ENCODE measurements around the gene LRP2. TPM values are rescaled to one million over a fixed set of nuclear protein-coding genes. Genes with fewer than 3 reads are reported as not detected.

Gene LRP2
- total and polyA plus RNA-seq, 10 of the 15 experiments (the other 5 are each of a cell fraction or from before 2014, with no cell fraction given) = 0.01 to 0.19 (median 0.06) TPM; not detected in 5

DNA sequence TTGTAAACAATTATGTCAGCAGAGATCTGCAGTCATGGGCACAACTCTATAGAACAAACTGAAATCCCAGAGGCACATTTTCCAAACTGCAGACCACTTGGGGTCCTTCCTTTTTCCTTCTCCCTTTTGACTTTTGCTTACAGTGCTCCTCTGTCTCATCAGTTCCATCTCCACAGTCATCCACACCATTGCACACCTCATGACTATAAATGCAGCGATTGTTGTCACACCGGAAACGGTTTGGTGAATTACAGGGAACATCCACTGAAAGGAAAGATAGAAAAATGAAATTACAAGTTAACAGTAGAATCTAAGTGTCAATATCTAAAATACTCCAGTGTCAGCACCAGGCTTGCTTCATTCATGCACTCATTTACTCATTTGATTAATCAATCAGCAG, 196.5 kb downstream of the LRP2 start:
- RAD21 ChIA-PET (ENCODE audit: unreplicated experiment) = no interaction called here
- no peak for TF ChIP-seq TAF1 (IDR thresholded peaks at IDR 0.05; ENCODE audit: borderline replicate concordance, low read depth, low read length)
- no peak for TF ChIP-seq CHD4 (IDR thresholded peaks at IDR 0.05)
- no peak for TF ChIP-seq ZNF274 (IDR thresholded peaks at IDR 0.05; ENCODE audit: insufficient read depth, insufficient read length)
- TF ChIP-seq MEF2A (IDR thresholded peaks at IDR 0.05; ENCODE audit: insufficient read depth, low read depth, low read length) = no peak
- TF ChIP-seq, protein P1, sequence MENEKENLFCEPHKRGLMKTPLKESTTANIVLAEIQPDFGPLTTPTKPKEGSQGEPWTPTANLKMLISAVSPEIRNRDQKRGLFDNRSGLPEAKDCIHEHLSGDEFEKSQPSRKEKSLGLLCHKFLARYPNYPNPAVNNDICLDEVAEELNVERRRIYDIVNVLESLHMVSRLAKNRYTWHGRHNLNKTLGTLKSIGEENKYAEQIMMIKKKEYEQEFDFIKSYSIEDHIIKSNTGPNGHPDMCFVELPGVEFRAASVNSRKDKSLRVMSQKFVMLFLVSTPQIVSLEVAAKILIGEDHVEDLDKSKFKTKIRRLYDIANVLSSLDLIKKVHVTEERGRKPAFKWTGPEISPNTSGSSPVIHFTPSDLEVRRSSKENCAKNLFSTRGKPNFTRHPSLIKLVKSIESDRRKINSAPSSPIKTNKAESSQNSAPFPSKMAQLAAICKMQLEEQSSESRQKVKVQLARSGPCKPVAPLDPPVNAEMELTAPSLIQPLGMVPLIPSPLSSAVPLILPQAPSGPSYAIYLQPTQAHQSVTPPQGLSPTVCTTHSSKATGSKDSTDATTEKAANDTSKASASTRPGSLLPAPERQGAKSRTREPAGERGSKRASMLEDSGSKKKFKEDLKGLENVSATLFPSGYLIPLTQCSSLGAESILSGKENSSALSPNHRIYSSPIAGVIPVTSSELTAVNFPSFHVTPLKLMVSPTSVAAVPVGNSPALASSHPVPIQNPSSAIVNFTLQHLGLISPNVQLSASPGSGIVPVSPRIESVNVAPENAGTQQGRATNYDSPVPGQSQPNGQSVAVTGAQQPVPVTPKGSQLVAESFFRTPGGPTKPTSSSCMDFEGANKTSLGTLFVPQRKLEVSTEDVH (IDR thresholded peaks at IDR 0.05; ENCODE audit: low read depth, partially characterized antibody) = no peak
- no peak for TF ChIP-seq MXI1 (IDR thresholded peaks at IDR 0.05; ENCODE audit: low read depth, low read length)
- no peak for TF ChIP-seq SUPT20H (IDR thresholded peaks at IDR 0.05; ENCODE audit: borderline replicate concordance, control insufficient read depth, low read depth, low read length)
- TF ChIP-seq SIX5 (IDR thresholded peaks at IDR 0.05; ENCODE audit: low read depth, low read length, severe bottlenecking) = no peak
- DNase-seq (ENCODE audit: low read depth, low spot score) = no peak
- H4K20me1 ChIP-seq (ENCODE audit: control insufficient read depth, insufficient read depth) = no peaks in the 10 kb centered on the region
- H2AFZ ChIP-seq (ENCODE audit: control insufficient read depth, low read depth, low read length) = no peak overlapping the region
- ATAC-seq = no peak
- no TSS peak for BruUV-seq (replicated peaks)
- H3K36me3 ChIP-seq (ENCODE audit: control insufficient read depth in 2 of 2, insufficient read depth in 2 of 2, low read length in 1 of 2) = no peaks in the 10 kb centered on the region
- no peak overlapping the region for H3K4me2 ChIP-seq (ENCODE audit: control insufficient read depth, insufficient read depth)
- WGBS (ENCODE audit: insufficient coverage, insufficient replicate concordance, low lambda C conversion rate, missing lambda C conversion rate) = 51% methylated on average over 3 of the region's 3 CpGs
- H3K27me3 ChIP-seq (replicated peaks in 1 of 2; ENCODE audit: control insufficient read depth in 2 of 2, insufficient read depth in 2 of 2, low read length in 1 of 2) = no peaks in the 10 kb centered on the region
- SMC1A ChIA-PET (ENCODE audit: uncharacterized antibody, unreplicated experiment) = no interaction called here
- in situ Hi-C loops (cut with MboI) (no loop called here), intact Hi-C loops (cut with micrococcal nuclease; ENCODE audit: unreplicated experiment) (no loop called here)
- H3K9ac ChIP-seq (ENCODE audit: control insufficient read depth, insufficient read depth, low read length) = no peak overlapping the region
- H3K9me3 ChIP-seq (replicated peaks; ENCODE audit: control insufficient read depth, insufficient read depth, low read length) = no peaks in the 10 kb centered on the region
- FAIRE-seq = no peak
- H3K79me2 ChIP-seq (ENCODE audit: control insufficient read depth, insufficient read depth, low read length) = no peaks in the 10 kb centered on the region
- H3K4me1 ChIP-seq (ENCODE audit: control insufficient read depth, insufficient read depth, low read length) = no peaks in the 10 kb centered on the region
- no peak overlapping the region for H3K4me3 ChIP-seq
- CTCF ChIA-PET = interaction anchor here (0.6 kb wide), 1 partner anchor 231 kb away, joined by 3 read pairs; no protein-coding TSS in a partner anchor
- POLR2A ChIA-PET = no interaction called here
- H3K27ac ChIP-seq (ENCODE audit: control insufficient read depth, insufficient read depth) = no peak overlapping the region

Measured in GM12878 (cell line).